AG04450 (cell line): ENCODE data around the gene DEAF1. TPM values are rescaled to one million over a fixed set of nuclear protein-coding genes. Genes with fewer than 3 reads are reported as not detected.

Source experiments
- CTCF ChIA-PET: fragments of 300-600, 350-600 bp; formaldehyde crosslinking; extraction: SDS; loops from one replicate; lab custom pipeline; 2022; ENCODE audit warnings: antibody characterized with exemption, inconsistent platforms; lab: Charles Lee
- POLR2A ChIA-PET: fragments of 350-600 bp; formaldehyde crosslinking; extraction: SDS; loops from one replicate; lab custom pipeline; 2021; ENCODE audit warnings: antibody characterized with exemption, inconsistent platforms; lab: Yijun Ruan, JAX
- DNase-seq: peaks from one replicate; pipeline ENCODE4 v3.0.0-alpha.2; 2011; ENCODE audit warnings: low read depth, low spot score
- H3K27ac ChIP-seq: one replicate; pipeline ENCODE4 v1.5.1; 2012; ENCODE audit warnings: low read depth, low read length, control low read depth
- H3K27me3 ChIP-seq: one replicate; pipeline ENCODE4 v1.6.0; 2012; ENCODE audit warnings: low read length; ENCODE audit not compliant: control insufficient read depth, insufficient read depth
- H3K4me3 ChIP-seq: 2 replicates; pipeline ENCODE4 v1.5.1; 2011; ENCODE audit warnings: mild to moderate bottlenecking, low read depth, low read length, control low read depth
- H3K9me3 ChIP-seq: 2 replicates; pipeline ENCODE4 v1.5.1; 2012; ENCODE audit warnings: low read length; ENCODE audit not compliant: control insufficient read depth, insufficient read depth
- polyA plus RNA-seq: library from polyadenylated mRNA; depleted of rRNA; stranded (reverse); fragments of >200 nt; gene quantifications from 2 replicates; pipeline ENCODE4 v1.2.3, GENCODE V29; 2011
- TF ChIP-seq, protein P1 (sequence below): IDR thresholded peaks from 2 replicates; pipeline ENCODE4 v1.5.1; 2011; ENCODE audit warnings: low read depth, low read length, control low read depth, inconsistent platforms

Gene DEAF1
- polyA plus RNA-seq, 1 experiment = 13.0 TPM

DNA sequence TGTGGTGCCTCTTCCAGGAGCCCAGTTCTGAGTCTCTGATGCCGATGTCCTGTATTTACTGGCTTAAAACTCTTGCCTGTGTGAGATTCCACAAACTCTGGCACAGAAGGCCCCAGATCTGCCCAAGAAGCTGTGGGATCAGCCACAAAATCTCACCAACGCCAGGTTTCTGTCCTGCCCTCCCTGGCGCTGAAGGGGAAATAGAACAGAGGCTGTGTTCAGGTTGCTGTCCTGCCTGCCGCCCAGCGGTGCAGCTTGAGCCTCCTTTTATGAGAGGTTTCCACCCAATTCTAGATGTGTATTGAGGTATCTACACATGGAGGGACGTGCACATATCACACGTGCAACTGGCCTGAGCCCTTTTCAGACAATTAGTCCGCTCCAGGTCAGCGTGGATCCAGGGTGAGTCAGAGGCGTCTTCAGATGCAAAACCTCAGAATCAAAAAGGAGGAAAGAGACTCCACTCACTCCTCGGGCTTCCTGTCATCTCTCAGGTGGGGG lies 2.8 kb upstream of the DEAF1 start:
- DNase-seq = no peak
- Histone ChIP-seq H3K27me3 (no peaks in the 10 kb centered on the region), H3K4me3 (no peak overlapping the region), H3K9me3 (no peaks in the 10 kb centered on the region; the same call in 1 of the 2 replicates), H3K27ac (peak overlapping the region; percentile 85)
- TF ChIP-seq, protein P1, sequence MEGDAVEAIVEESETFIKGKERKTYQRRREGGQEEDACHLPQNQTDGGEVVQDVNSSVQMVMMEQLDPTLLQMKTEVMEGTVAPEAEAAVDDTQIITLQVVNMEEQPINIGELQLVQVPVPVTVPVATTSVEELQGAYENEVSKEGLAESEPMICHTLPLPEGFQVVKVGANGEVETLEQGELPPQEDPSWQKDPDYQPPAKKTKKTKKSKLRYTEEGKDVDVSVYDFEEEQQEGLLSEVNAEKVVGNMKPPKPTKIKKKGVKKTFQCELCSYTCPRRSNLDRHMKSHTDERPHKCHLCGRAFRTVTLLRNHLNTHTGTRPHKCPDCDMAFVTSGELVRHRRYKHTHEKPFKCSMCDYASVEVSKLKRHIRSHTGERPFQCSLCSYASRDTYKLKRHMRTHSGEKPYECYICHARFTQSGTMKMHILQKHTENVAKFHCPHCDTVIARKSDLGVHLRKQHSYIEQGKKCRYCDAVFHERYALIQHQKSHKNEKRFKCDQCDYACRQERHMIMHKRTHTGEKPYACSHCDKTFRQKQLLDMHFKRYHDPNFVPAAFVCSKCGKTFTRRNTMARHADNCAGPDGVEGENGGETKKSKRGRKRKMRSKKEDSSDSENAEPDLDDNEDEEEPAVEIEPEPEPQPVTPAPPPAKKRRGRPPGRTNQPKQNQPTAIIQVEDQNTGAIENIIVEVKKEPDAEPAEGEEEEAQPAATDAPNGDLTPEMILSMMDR = no peak
- CTCF ChIA-PET = interaction anchor here (5.5 kb wide), 1 partner anchor 25 kb away, joined by 23 read pairs; no protein-coding TSS in a partner anchor
- POLR2A ChIA-PET = interaction anchor here (1.0 kb wide), 1 partner anchor 8 kb away, joined by 3 read pairs; the partner anchor contains the start of gene EPS8L2

DNA sequence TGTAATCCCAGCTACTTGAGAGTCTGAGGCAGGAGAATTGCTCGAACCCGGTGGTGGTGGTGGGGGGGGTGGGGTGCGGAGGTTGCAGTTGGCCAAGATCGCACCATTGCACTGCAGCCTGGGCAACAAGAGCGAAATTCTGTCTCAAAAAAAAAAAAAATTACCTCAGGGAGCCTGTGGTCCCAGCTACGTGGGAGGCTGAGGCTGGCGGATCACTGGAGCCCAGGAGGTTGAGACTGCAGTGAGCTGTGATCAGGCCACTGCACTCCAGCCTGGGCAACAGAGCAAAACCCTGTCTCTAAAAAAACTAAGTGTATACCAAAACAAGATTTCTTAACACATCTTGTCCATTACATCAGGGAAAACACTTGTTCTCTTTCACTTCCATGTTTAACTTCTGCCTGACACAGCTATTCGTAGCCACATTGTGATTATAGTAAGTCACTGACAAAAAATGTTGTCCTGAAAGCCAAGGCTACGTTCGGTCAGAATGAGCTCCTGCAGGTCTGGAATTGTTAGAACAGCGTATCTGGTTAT lies 2.0 kb upstream of the DEAF1 start:
- no peaks in the 10 kb centered on the region for H3K27me3 ChIP-seq
- H3K4me3 ChIP-seq = peak overlapping the region; percentile 79; the same call in 1 of the 2 replicates
- POLR2A ChIA-PET = interaction anchor here (0.9 to 2.2 kb wide), 3 partner anchors 9 to 55 kb away, joined by 3 to 10 read pairs (median 3); partner anchors contain the start of gene EPS8L2

DNA sequence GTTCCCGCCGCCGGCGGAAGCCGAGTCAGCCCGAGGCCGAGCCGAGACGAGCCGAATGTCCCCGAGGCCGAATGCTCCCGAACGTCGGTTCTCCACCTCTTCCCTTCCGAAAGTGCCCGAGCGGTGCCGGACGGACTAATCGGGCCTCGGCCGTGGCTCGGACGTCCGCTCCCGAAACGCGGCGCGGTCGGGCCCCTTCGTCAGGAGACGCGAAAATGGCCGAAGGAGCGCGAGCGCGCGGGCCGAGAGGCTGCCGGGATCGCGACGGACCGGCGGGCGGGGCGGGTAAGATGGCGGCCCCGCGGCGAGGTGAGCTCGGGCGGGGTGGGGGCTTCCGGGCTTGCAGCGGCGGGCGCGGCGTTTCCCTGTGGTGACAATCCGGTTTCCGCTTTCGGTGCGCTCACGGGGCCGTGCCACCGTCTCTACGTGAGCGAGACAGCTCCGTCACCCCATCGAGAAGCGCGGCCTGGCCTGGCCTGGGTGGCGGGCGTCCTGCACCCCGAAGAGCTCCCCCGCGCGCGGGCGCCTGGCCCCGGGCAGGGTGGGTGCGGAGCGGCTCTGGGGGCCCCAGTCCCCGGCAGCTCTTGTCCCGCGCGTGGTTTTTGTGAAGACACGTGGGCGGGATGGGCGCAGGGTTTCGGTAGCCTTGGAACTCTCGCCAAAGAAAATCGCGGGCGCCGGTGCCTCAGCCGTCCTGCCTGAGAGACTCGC lies 671 bp upstream of the DEAF1 start, which contains the start of gene TMEM80:
Gene TMEM80, plus strand, starts transcription at position 279 of the 711 bp plus-strand sequence. Its CDS starts 12 bp downstream, at position 291.
- Histone ChIP-seq H3K27me3 (no peaks in the 10 kb centered on the region), H3K9me3 (no peaks in the 10 kb centered on the region; the same call in 1 of the 2 replicates), H3K4me3 (peak within 1 kb of the TSS; percentile 79), H3K27ac (peak within 1 kb of the TSS; percentile 100)
- peak; percentile 93 for DNase-seq
- ChIA-PET CTCF (interaction anchor here (1.0 to 5.5 kb wide), 2 partner anchors 27 to 31 kb away, joined by 4 to 23 read pairs; no protein-coding TSS in a partner anchor), POLR2A (interaction anchor here (1.0 to 2.4 kb wide), 8 partner anchors 11 to 120 kb away, joined by 3 to 11 read pairs (median 10); partner anchors contain the start of genes EPS8L2 and TALDO1)
- TF ChIP-seq, protein P1 = no peak

More for the DNA sequence above, 2.0 kb upstream of the DEAF1 start:
- peak overlapping the region; percentile 85 for H3K27ac ChIP-seq
- CTCF ChIA-PET = interaction anchor here (0.6 to 5.5 kb wide), 2 partner anchors 16 to 26 kb away, joined by 3 to 23 read pairs; no protein-coding TSS in a partner anchor
- TF ChIP-seq, protein P1 = no peak
- H3K9me3 ChIP-seq = no peaks in the 10 kb centered on the region; the same call in 1 of the 2 replicates
- peak; percentile 65 for DNase-seq

DNA sequence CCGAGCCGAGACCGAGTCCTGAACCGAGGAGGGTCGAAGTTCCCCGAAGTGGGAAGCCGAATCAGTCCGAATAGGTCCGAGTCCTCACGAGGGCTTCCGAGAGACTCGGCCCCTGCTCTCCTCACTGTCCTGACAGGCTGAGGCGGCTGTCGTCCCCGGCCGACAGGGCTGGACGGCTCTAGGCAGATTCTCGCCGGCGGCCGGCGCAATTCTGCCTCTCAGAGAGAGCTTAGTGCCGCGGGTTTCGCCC lies 191 bp upstream of the DEAF1 start:
- Histone ChIP-seq H3K4me3 (peak overlapping the region; percentile 79), H3K27ac (peak overlapping the region; percentile 100), H3K9me3 (no peaks in the 10 kb centered on the region; the same call in 1 of the 2 replicates), H3K27me3 (no peaks in the 10 kb centered on the region)
- POLR2A ChIA-PET = interaction anchor here (1.0 to 2.4 kb wide), 8 partner anchors 11 to 120 kb away, joined by 3 to 11 read pairs (median 10); partner anchors contain the start of genes EPS8L2 and TALDO1
- CTCF ChIA-PET = interaction anchor here (1.0 kb wide), 1 partner anchor 31 kb away, joined by 4 read pairs; no protein-coding TSS in a partner anchor
- TF ChIP-seq, protein P1 = no peak
- no peak for DNase-seq
